HS-5 (cell line): ENCODE results near the gene CFAP61.
"Not testable (repeated sequence)": the region's sequence is repeated elsewhere in the genome, so short reads cannot be mapped to it uniquely, and the experiment has no call there.

Source experiments
- DNase-seq: peaks from one replicate; pipeline ENCODE4 v3.0.0-alpha.2; 2012; ENCODE audit warnings: low read depth

Gene CFAP61

DNA sequence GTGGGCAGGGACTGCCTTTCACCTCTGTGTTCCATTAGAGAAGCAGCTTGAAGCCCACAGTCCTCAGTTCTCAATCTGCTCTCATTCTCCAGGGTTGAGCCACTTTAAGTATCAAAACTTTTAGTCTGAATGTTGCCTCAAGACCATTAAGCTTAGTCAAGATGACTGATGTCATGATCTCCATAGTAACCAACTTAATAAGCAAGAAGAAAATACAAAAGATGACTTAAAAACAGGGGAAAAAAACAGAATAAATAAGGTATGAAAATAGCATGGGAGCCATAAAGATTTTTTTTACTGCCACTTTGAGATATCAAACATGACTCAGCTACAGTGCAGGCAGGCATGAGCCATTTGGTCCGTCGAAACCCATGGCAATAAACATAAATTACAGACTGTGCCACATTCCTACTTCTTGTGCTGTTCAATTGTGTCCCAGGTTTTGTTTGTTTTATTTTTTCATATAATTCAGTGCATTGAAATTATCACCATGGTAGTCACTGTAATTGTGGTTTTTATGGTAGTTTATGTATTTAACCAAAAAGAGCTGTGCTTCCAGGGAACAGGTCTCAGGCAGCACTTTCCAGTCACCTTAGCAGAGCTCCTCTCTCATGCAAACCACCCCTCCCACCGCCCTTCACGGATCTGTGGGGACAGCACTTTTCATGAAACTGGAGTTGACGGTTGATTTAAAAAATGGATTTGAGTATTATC, 159.1 kb downstream of the CFAP61 start:
- DNase-seq, result peak; percentile 16

DNA sequence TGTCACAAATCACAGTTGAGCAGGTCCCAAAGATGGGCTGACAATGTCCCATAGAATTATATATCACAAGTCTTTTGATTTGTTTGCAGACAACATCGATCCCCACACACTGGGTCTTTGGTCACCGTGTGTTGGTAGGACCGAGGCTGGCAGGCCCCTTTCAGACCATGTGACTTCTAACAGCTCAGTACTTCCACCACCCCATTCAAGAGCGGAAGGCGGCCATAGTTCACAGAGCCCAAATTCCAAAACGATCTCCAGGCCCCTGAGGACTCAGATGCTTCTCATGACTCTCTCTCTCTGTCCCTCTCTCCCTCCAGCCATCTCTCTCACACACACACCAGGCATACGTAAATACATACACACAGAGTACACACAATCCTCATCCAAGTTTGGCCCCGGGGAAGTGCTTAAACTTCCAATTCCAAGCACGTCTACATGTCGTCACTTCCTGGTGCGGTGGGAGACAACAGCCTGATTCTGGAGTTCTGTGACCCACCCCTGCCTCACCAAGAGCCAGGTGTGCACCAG, 159.7 kb downstream of the CFAP61 start:
- DNase-seq, result no peak

GRCh38 chr20:20212675-20213096, 160.4 kb downstream of the CFAP61 start:
- no peak for DNase-seq

DNA sequence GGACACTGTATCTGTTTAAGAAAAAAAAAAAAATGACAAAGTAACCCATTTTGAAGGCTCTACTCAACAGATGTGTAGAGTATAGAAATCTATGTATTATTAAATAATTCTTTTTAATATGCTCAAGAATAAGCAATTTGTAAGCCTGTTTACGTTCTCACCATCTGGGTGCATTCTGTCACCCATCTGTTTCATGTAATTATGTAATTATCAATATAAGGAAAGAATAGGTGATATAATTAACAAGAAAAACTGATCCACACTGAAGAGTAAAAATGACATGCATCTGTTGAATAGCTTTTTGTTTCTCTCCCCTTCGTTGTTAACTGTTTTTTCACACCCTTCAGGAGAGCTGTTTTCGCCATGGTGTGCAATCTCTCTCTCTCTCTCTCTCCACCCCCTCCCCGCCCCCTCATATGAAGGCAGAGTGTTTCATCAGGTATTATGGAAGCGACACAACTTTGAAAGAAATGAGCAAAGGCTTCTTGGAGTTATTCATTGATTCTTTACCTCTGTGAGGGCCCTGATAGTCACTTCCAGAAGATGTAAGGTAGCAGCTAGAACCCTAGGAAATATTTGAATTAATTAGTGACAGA, 161.3 kb downstream of the CFAP61 start:
- no peak for DNase-seq

GRCh38 chr20:20214757-20215275, 162.5 kb downstream of the CFAP61 start:
- no peak for DNase-seq

- no peak for DNase-seq
Observed at GRCh38 chr20:20215976-20216727, 163.8 kb downstream of the CFAP61 start.

DNA sequence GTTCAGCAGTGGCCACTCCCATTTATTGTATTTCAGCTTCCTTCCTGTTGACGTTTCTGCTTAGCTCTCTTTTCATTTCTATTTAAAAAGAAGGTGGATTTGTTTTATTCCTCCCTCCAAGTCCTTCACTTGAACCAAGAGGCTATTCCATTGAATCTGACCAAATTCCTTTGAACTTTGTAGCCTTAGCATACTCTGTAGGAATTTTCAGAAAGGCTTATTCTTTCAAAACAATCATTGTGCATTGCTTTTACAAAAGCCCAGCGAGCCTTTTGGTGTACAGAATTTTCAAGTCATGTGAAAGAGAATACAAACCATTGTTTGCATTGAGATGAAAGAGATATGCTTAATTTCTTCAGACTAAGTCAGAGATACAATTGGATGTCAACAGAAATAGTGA, 164.6 kb downstream of the CFAP61 start:
- DNase-seq, result no peak

GRCh38 chr20:20217621-20218020, 165.3 kb downstream of the CFAP61 start:
- DNase-seq, result no peak

GRCh38 chr20:20218106-20218505, 165.8 kb downstream of the CFAP61 start:
- DNase-seq, result not testable (repeated sequence)

DNA sequence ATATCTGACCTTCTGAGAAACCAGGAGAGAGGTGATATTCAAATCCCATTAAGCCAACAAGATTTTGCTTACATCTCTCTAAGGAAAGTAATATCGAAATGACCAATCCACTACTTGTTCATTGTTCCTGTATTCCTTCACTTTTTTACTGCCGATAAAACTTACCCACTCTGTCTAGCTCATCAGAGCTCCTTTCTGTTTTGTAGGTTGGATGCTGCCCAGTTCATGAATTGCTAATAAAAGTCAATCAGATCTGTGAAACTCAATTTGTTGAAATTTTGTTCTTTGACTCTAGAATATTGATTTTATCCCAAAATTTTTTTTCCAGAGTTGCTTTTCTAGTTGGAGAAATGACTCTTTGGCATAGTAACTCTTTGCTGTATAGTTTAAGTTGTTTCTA, 166.7 kb downstream of the CFAP61 start:
- DNase-seq, result no peak

GRCh38 chr20:20220134-20220533, 167.8 kb downstream of the CFAP61 start:
- DNase-seq, result no peak

DNA sequence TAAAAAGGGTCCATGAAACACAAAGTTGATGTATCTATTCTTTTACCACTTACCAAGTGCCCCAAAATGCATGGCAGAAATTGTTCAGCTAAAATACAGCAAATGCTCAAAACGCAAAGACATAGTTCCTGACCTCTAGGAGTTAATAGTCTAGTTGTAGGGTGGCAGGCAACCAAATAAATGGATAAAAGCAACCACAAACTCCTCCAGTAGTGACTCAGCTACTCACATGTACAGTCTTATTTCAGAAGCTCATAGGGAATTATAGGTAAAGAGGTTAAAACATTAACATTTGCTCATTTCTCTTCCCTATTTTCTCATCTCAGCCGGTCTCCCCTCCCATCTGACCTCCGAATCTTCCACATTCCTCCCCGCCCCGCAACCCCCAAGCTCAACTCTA, 171.6 kb downstream of the CFAP61 start:
- DNase-seq, result no peak

DNA sequence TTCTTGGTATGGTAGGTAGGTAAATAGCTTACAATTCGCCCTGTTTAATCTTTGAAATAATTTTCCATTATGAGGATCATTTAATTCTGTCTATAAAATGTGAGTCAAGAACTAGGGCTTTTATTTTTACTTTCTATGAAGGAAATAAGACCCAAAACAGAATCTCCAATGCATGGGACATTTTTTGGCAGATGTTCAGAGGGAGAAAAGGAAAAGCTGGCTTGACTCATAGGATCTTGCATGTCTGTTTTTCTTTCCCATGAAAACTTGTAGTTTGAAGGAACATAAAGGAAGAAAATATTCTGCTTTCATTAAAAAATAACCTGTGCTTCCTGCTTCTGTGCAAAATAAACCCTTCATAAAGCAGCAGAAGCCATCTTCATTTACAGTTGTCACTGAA, 172.5 kb downstream of the CFAP61 start:
- no peak for DNase-seq

- DNase-seq, result no peak
Observed at GRCh38 chr20:20225325-20226043, 173.2 kb downstream of the CFAP61 start.

DNA sequence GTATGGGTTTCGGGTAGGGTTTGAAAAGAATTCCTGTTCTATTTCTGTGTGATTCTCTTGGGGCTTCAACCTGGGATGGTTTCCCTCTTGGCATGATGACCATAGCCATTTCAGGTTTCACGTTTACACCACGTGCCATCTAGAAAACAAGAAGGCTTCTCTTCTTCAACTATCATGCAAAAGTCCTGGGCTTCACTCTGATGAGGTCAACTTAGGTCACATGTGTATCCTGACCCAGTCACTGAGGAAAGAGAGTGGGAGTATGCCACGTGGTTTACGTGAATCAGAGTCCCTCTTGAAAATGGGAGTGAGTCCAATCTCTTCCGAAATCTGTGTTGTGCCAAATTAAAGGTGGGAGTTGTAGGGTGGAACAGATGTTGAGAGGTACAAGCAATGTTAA, 174.2 kb downstream of the CFAP61 start:
- no peak for DNase-seq

GRCh38 chr20:20227013-20227571, 174.8 kb downstream of the CFAP61 start:
- DNase-seq, result no peak

DNA sequence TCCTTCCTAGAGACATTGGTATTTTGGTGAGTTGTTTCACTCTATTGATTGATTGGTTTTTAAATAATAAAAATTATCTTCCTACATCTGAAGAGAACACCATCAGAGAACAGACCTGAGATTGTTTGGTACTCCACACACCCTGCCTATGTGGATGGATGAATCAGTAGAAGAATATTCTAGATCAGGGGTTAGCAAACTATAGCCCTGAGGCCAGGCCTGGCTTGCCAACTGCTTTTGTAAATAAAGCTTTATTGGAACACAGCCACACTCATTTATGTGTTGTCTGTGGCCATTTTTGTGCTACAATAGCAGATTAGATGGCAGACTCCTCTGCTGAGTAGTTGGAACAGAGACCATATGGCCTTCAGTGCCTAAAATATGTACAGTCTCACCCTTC, 176.0 kb downstream of the CFAP61 start:
- no peak for DNase-seq

DNA sequence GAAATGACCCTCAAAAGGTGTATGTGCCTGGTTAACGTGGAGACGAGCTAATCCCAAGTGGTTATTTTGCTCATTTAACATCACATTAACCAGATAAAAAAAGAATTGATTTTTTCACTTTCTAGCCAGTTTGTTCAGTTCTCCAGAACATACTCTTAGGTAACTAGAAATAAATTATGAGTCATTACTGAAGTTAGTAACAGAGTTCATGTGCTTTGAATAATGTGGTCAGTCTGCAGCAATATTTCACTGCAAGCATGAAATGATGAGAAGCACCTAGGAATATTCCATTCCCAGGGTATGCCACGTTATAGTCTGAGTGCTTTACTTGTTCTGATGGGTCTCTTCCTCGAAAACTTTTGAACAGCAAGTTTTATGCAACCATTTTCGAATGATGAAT, 177.3 kb downstream of the CFAP61 start:
- no peak for DNase-seq

DNA sequence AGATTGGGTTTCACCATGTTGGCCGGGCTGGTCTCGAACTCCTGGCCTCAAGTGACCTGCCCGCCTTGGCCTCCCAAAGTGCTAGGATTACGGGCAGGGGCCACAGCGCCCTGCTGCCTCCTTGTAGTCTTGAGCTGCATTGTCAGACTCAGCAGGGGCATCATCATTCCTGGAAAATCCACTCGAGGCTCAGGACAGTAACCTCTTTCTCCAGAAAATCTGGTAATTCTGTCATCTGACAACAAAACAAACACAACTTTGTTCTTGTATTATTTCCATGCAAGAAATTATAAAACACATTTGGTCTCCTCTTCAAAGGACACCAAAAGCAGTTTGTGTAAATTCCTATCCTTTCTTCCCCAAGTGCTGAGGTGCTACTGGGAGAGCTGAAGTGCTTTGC, 178.4 kb downstream of the CFAP61 start:
- DNase-seq, result no peak

- no peak for DNase-seq
Observed at GRCh38 chr20:20231528-20232298, 179.4 kb downstream of the CFAP61 start.

DNA sequence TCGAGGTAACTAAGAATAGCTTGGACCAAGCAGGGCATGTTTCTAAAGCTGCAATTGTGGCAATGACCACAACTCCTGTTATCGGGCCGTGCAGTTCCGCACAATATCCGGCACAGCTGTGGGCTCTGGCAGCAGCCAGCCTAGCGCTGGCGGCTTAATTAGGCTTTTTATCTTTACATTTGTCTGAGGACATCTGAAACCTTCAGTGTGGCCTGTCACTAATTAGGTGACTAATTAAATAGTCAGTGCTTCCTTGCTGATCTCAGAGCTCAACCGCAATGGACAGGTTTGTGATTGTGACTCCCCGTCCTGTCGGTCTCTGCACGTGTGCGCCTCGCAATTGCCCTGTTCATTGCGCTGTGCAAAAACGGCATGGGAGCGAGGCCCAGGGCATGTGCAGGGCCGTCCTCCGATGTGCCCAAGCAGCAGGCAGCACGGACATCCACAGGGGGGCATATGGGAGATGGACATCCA, 180.7 kb downstream of the CFAP61 start:
- no peak for DNase-seq
